Upper lobe of left lung (tissue), 6 donors: ENCODE results near the gene LYPD6B. TPM values are rescaled to one million over a fixed set of nuclear protein-coding genes. Genes with fewer than 3 reads are reported as not detected.

Source experiments
- ATAC-seq, 2 donors: fragments of 200-7000 bp; cut with Tn5 transposase; one replicate each; pipeline ENCODE4 v1.9.1; 2022; ENCODE audit warnings: mild to moderate bottlenecking in 2 of 2, moderate library complexity in 2 of 2; ENCODE audit not compliant: low FRiP score in 2 of 2
- DNase-seq, 2 donors: peaks; one replicate each; pipeline ENCODE4 v3.0.0-alpha.2; 2019 to 2020
- H3K27ac ChIP-seq, 4 donors: fragments of 200-600 bp; sonication (generic); one replicate each; pipeline ENCODE4 v1.5.1; 2016 to 2019
- H3K27me3 ChIP-seq, 4 donors: fragments of 200-600 bp; sonication (generic); one replicate each; pipeline ENCODE4 v1.5.1; 2017 to 2019
- H3K36me3 ChIP-seq, 4 donors: fragments of 200-600 bp; sonication (generic); one replicate each; pipeline ENCODE4 v1.5.1; 2016 to 2019
- H3K4me1 ChIP-seq, 4 donors: fragments of 200-600 bp; sonication (generic); one replicate each; pipeline ENCODE4 v1.5.1; 2018 to 2019
- H3K4me3 ChIP-seq, 4 donors: fragments of 200-600 bp; sonication (generic); one replicate each; pipeline ENCODE4 v1.5.1; 2017 to 2019; ENCODE audit warnings: mild to moderate bottlenecking in 2 of 4, moderate library complexity in 1 of 4
- H3K9me3 ChIP-seq, 4 donors: fragments of 200-600 bp; sonication (generic); one replicate each; pipeline ENCODE4 v1.5.1; 2018 to 2019
- CTCF ChIP-seq, 6 experiments: fragments of 450-650 bp in 4 of 6; fragments of 200-600 bp in 2 of 6; sonication (generic) in 2 of 6; IDR thresholded peaks; one replicate each; pipeline ENCODE4 v1.5.1; 2016 to 2019; ENCODE audit warnings: antibody characterized with exemption in 6 of 6
- EP300 ChIP-seq, 4 donors: sonication (generic); formaldehyde crosslinking; IDR thresholded peaks; one replicate each; pipeline ENCODE4 v1.5.1; 2017; ENCODE audit warnings: antibody characterized with exemption in 4 of 4, control low read depth in 2 of 4
- POLR2A ChIP-seq, 4 donors: fragments of 450-650 bp; IDR thresholded peaks; one replicate each; pipeline ENCODE4 v1.5.1; 2016 to 2017; ENCODE audit warnings: antibody characterized with exemption in 4 of 4, mild to moderate bottlenecking in 2 of 4
- POLR2AphosphoS5 ChIP-seq, 2 donors: sonication (generic); formaldehyde crosslinking; IDR thresholded peaks; one replicate each; pipeline ENCODE4 v1.5.1; 2017; ENCODE audit warnings: antibody characterized with exemption in 2 of 2
- WGBS, 2 donors: methylation state at CpG; one replicate each; pipeline ENCODE4 v1.1.5; 2017 to 2018; 5-methylcytosine and 5-hydroxymethylcytosine counted together
- total RNA-seq, 6 donors: library from RNA; depleted of rRNA in 4 of 6; stranded (reverse); fragments of >200 nt in 4 of 6; gene quantifications; one replicate each; pipeline versions ENCODE4 v1.1.0 to v1.2.1, GENCODE V29; 2016 to 2021
- donor health status: DM: no; HTN: no; CAD: no; lungs with moderate emphysema.
- donor health status: DM: no; HTN: yes; CAD: no; lungs with severe emphysema.

LYPD6B gene
- total RNA-seq, 6 donors from 2014 or later, result 0.43 to 6.7 (median 1.1) TPM; not detected in 2

GRCh38 chr2:149155196-149155969 is 116.9 kb downstream of the LYPD6B start:
- DNase-seq, result no peak
- H3K4me1 ChIP-seq, result no peaks in the 10 kb centered on the region
- no peak for TF ChIP-seq EP300 (IDR thresholded peaks at IDR 0.05)
- TF ChIP-seq CTCF (IDR thresholded peaks at IDR 0.05), result no peak
- TF ChIP-seq POLR2AphosphoS5 (IDR thresholded peaks at IDR 0.05), result no peak
- no peak for TF ChIP-seq POLR2A (IDR thresholded peaks at IDR 0.05)
- H3K9me3 ChIP-seq, result no peaks in the 10 kb centered on the region
- no peak overlapping the region for H3K27ac ChIP-seq
- H3K36me3 ChIP-seq, result no peaks in the 10 kb centered on the region
- peak in 1 of 2 donors; percentile 40 for ATAC-seq
- no peak overlapping the region for H3K4me3 ChIP-seq
- H3K27me3 ChIP-seq, result no peaks in the 10 kb centered on the region
- 87 to 94% methylated on average over 4 of the region's 4 CpGs for WGBS, 2 donors

GRCh38 chr2:149155988-149156387 is 117.5 kb downstream of the LYPD6B start:
- no peak for DNase-seq
- H3K27ac ChIP-seq, result no peak overlapping the region
- no peak for ATAC-seq
- no peaks in the 10 kb centered on the region for H3K9me3 ChIP-seq
- no peaks in the 10 kb centered on the region for H3K4me1 ChIP-seq
- no peaks in the 10 kb centered on the region for H3K36me3 ChIP-seq
- no peaks in the 10 kb centered on the region for H3K27me3 ChIP-seq
- TF ChIP-seq EP300 (IDR thresholded peaks at IDR 0.05), result no peak
- TF ChIP-seq CTCF (IDR thresholded peaks at IDR 0.05), result no peak
- no peak for TF ChIP-seq POLR2AphosphoS5 (IDR thresholded peaks at IDR 0.05)
- TF ChIP-seq POLR2A (IDR thresholded peaks at IDR 0.05), result no peak
- WGBS, 2 donors, result 72 to 77% methylated on average over 2 of the region's 2 CpGs
- H3K4me3 ChIP-seq, result no peak overlapping the region

GRCh38 chr2:149156971-149157740 is 118.7 kb downstream of the LYPD6B start:
- no peaks in the 10 kb centered on the region for H3K36me3 ChIP-seq
- TF ChIP-seq EP300 (IDR thresholded peaks at IDR 0.05) (no peak), POLR2AphosphoS5 (IDR thresholded peaks at IDR 0.05) (no peak), POLR2A (IDR thresholded peaks at IDR 0.05) (no peak), CTCF (IDR thresholded peaks at IDR 0.05) (no peak)
- 81 to 84% methylated on average over 8 of the region's 8 CpGs for WGBS, 2 donors
- H3K27me3 ChIP-seq, result no peaks in the 10 kb centered on the region
- no peak overlapping the region for H3K27ac ChIP-seq
- no peaks in the 10 kb centered on the region for H3K4me1 ChIP-seq
- no peak overlapping the region for H3K4me3 ChIP-seq
- H3K9me3 ChIP-seq, result no peaks in the 10 kb centered on the region
- ATAC-seq (no peak), DNase-seq (no peak)

GRCh38 chr2:149158957-149159356 is 120.5 kb downstream of the LYPD6B start:
- Histone ChIP-seq H3K9me3 (no peaks in the 10 kb centered on the region), H3K4me1 (no peaks in the 10 kb centered on the region), H3K27ac (no peak overlapping the region), H3K4me3 (no peak overlapping the region), H3K27me3 (no peaks in the 10 kb centered on the region), H3K36me3 (no peaks in the 10 kb centered on the region)
- DNase-seq (no peak), ATAC-seq (no peak)
- no peak for TF ChIP-seq EP300 (IDR thresholded peaks at IDR 0.05)
- no peak for TF ChIP-seq POLR2A (IDR thresholded peaks at IDR 0.05)
- no peak for TF ChIP-seq CTCF (IDR thresholded peaks at IDR 0.05)
- TF ChIP-seq POLR2AphosphoS5 (IDR thresholded peaks at IDR 0.05), result no peak
- 91 to 97% methylated on average over 1 of the region's 1 CpG for WGBS, 2 donors
